ENCODE data around the gene ABLIM2. TPM values are rescaled to one million over a fixed set of nuclear protein-coding genes. Genes with fewer than 3 reads are reported as not detected.

ABLIM2 gene
- total RNA-seq, 1 donor from 2014 or later: 5.2 TPM

GRCh38 chr4:8006471-8006870, 152.1 kb downstream of the ABLIM2 start:
- no peak for DNase-seq (ENCODE audit: low read depth in 2 of 2)

GRCh38 chr4:8005814-8006215, 152.8 kb downstream of the ABLIM2 start:
- DNase-seq (ENCODE audit: low read depth in 2 of 2): no peak

GRCh38 chr4:8005033-8005808, 153.4 kb downstream of the ABLIM2 start:
- DNase-seq (ENCODE audit: low read depth in 2 of 2): no peak

- no peak for DNase-seq (ENCODE audit: low read depth in 2 of 2)
Measured at GRCh38 chr4:8004066-8004465, 154.5 kb downstream of the ABLIM2 start.

- DNase-seq (ENCODE audit: low read depth in 2 of 2): no peak
Measured at GRCh38 chr4:8002525-8003309, 155.9 kb downstream of the ABLIM2 start.

GRCh38 chr4:8001564-8002355, 156.9 kb downstream of the ABLIM2 start:
- DNase-seq (ENCODE audit: low read depth in 2 of 2): no peak

GRCh38 chr4:8000721-8001491, 157.7 kb downstream of the ABLIM2 start:
- DNase-seq (ENCODE audit: low read depth in 2 of 2): no peak

- DNase-seq (ENCODE audit: low read depth in 2 of 2): no peak
Measured at GRCh38 chr4:8000247-8000646, 158.4 kb downstream of the ABLIM2 start.

GRCh38 chr4:7999695-8000094, 158.9 kb downstream of the ABLIM2 start:
- DNase-seq (ENCODE audit: low read depth in 2 of 2): no peak

GRCh38 chr4:7999279-7999678, 159.3 kb downstream of the ABLIM2 start:
- no peak for DNase-seq (ENCODE audit: low read depth in 2 of 2)

GRCh38 chr4:7998447-7998846, 160.2 kb downstream of the ABLIM2 start:
- DNase-seq (ENCODE audit: low read depth in 2 of 2): no peak

GRCh38 chr4:7995866-7996265, 162.7 kb downstream of the ABLIM2 start:
- no peak for DNase-seq (ENCODE audit: low read depth in 2 of 2)

- no peak for DNase-seq (ENCODE audit: low read depth in 2 of 2)
Measured at GRCh38 chr4:7995135-7995534, 163.5 kb downstream of the ABLIM2 start.

- no peak for DNase-seq (ENCODE audit: low read depth in 2 of 2)
Measured at GRCh38 chr4:7993671-7994070, 164.9 kb downstream of the ABLIM2 start.

- DNase-seq (ENCODE audit: low read depth in 2 of 2): no peak
Measured at GRCh38 chr4:7992846-7993245, 165.8 kb downstream of the ABLIM2 start.

GRCh38 chr4:7990807-7991459, 167.7 kb downstream of the ABLIM2 start:
- no peak for DNase-seq (ENCODE audit: low read depth in 2 of 2)

GRCh38 chr4:7989654-7990053, 169.0 kb downstream of the ABLIM2 start:
- no peak for DNase-seq (ENCODE audit: low read depth in 2 of 2)

- DNase-seq (ENCODE audit: low read depth in 2 of 2): no peak
Measured at GRCh38 chr4:7988437-7988836, 170.2 kb downstream of the ABLIM2 start.

- DNase-seq (ENCODE audit: low read depth in 2 of 2): peak; percentile 73 to 87
Measured at GRCh38 chr4:7987148-7987989, 171.2 kb downstream of the ABLIM2 start.

Data from lung microvascular endothelial cell (primary cell).